Measurements from ENCODE around the gene IGIP. TPM values are rescaled to one million over a fixed set of nuclear protein-coding genes. Genes with fewer than 3 reads are reported as not detected.
A peak's percentile ranks its signal among the peaks of the same experiment; 100 is the strongest.

IGIP gene
- total and polyA plus RNA-seq, 10 donors, result 4.7 to 20.4 (median 11.2) TPM

- Histone ChIP-seq H3K27ac (peak overlapping the region in 7 of 8 donors; percentile 91 to 97 (median 94)), H3K4me3 (peak overlapping the region in 7 of 8 donors; percentile 58 to 88 (median 73)), H3K36me3 (no peaks in the 10 kb centered on the region), H3K4me1 (peaks cover 45 to 90% (median 73%) of the 10 kb centered on the region in 6 donors), H3K27me3 (replicated peaks in 1 of 7) (peaks cover 0 to 53% (median 0%) of the 10 kb centered on the region in 7 donors), H3K9me3 (no peaks in the 10 kb centered on the region)
- no peak for DNase-seq
- intact Hi-C loops (cut with DNase I; ENCODE audit: low total_unique reads), result no loop called here
- TF ChIP-seq POLR2A (IDR thresholded peaks at IDR 0.05) (no peak), CTCF (IDR thresholded peaks at IDR 0.05 in 8 of 11, conservative IDR thresholded peaks at IDR 0.05 in 3 of 11) (no peak), POLR2AphosphoS5 (IDR thresholded peaks at IDR 0.05) (no peak)
- 27 to 33% (median 31%) methylated on average over 11 to 13 of the region's 13 CpGs for WGBS, 5 donors
Measured at GRCh38 chr5:140112685-140113179, 13.0 kb upstream of the IGIP start.

DNA sequence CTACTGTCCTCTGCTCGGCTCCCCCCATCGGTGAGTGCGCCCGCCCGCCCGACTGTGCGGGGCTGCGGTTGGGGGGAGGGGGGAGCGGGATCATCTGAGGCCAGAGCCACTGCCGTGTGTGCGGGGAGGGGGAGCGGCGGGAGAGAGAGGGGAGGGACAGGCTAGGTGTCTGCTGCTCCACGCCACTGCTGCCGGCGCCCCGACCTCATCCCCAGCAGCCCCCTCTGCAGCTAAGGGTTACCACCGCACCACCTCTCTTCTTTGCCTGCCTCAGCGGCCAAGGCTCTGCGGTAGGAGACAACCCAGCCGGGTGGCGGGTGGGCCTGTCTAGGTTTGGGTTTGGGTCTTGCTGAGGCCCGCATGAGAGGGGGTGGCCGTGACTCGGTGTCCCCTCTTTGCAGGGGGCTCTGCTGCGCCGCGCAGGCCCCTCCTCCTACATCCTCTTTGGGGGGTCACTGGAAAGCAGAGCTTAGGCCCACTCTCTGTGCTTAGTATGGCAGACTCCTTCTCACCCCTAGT is 12.5 kb upstream of the IGIP start:
- 0 to 3% (median 1%) methylated on average over 12 to 28 of the region's 28 CpGs for WGBS, 5 donors
- peak overlapping the region; percentile 91 to 97 (median 94) for H3K27ac ChIP-seq
- no peaks in the 10 kb centered on the region for H3K9me3 ChIP-seq
- H3K27me3 ChIP-seq (replicated peaks in 1 of 7), result peaks cover 0 to 51% (median 0%) of the 10 kb centered on the region in 7 donors
- H3K4me1 ChIP-seq, result peaks cover 49 to 92% (median 78%) of the 10 kb centered on the region in 6 donors
- peak overlapping the region; percentile 34 to 88 (median 72) for H3K4me3 ChIP-seq
- no peaks in the 10 kb centered on the region for H3K36me3 ChIP-seq
- intact Hi-C loops (cut with DNase I; ENCODE audit: low total_unique reads), result no loop called here
- DNase-seq, result no peak
- no peak for TF ChIP-seq POLR2AphosphoS5 (IDR thresholded peaks at IDR 0.05)
- TF ChIP-seq CTCF (IDR thresholded peaks at IDR 0.05 in 8 of 11, conservative IDR thresholded peaks at IDR 0.05 in 3 of 11), result no peak
- TF ChIP-seq POLR2A (IDR thresholded peaks at IDR 0.05), result no peak

DNA sequence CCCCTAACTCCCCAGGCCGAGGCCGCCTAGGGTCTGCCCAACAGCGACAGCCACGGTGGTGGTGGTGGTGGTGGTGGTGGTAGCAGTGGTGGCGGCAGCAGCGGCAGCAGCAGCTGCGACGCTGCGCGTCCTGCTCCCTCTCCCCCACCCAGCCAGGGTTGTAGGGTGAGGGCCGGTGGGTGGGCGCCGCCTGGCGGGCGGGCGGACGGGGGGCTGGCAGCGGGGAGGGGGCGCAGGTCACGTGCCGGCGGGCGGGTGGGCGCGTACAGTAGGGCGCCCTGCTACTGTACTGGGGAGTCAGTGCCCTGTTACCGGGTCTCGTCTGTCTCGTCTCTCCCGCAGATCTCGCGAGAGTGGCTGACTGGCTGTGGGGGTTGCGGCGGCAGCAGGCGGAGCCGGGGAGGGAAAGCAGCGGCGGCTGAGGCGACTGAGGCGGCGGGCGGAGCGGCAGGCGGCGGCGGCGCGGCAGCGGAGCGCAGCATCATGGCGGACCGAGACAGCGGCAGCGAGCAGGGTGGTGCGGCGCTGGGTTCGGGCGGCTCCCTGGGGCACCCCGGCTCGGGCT is 12.0 kb upstream of the IGIP start, which contains the start of gene PURA:
Gene PURA (plus strand): TSS at position 411 of the 565 bp plus-strand sequence. CDS start 73 bp downstream, at position 484.
- no peaks in the 10 kb centered on the region for H3K36me3 ChIP-seq
- peak within 1 kb of the TSS; percentile 34 to 88 (median 72) for H3K4me3 ChIP-seq
- H3K9me3 ChIP-seq, result no peaks in the 10 kb centered on the region
- 0 to 1% (median 0%) methylated on average over 4 to 60 of the region's 60 CpGs for WGBS, 5 donors
- peaks cover 52 to 92% (median 78%) of the 10 kb centered on the region in 6 donors for H3K4me1 ChIP-seq
- peaks cover 0 to 46% (median 0%) of the 10 kb centered on the region in 7 donors for H3K27me3 ChIP-seq (replicated peaks in 1 of 7)
- intact Hi-C loops (cut with DNase I; ENCODE audit: low total_unique reads), result no loop called here
- H3K27ac ChIP-seq, result peak within 1 kb of the TSS; percentile 91 to 97 (median 94)
- peak; percentile 99 for DNase-seq
- peak in 8 of 11 experiments; percentile 3 to 61 (median 44) for TF ChIP-seq CTCF (IDR thresholded peaks at IDR 0.05 in 8 of 11, conservative IDR thresholded peaks at IDR 0.05 in 3 of 11)
- peak in 1 of 3 donors; percentile 84 for TF ChIP-seq POLR2A (IDR thresholded peaks at IDR 0.05)
- TF ChIP-seq POLR2AphosphoS5 (IDR thresholded peaks at IDR 0.05), result peak; percentile 89 to 96 (median 89)

All from spleen (tissue), 11 donors.